Bronchial epithelial cell (primary cell): ENCODE results near the gene CRPPA. TPM values are rescaled to one million over a fixed set of nuclear protein-coding genes. Genes with fewer than 3 reads are reported as not detected.

Source experiments
- DNase-seq: peaks from one replicate; pipeline ENCODE4 v3.0.0-alpha.2; 2010; ENCODE audit warnings: low read depth
- FAIRE-seq: peaks from 2 replicates; lab custom pipeline; 2011; peaks lifted over from hg19 to GRCh38; lab: Jason Lieb, UNC
- H3K27me3 ChIP-seq: 2 replicates; pipeline ENCODE4 v1.5.1; 2011; ENCODE audit warnings: low read length; ENCODE audit not compliant: control insufficient read depth, insufficient read depth
- H3K36me3 ChIP-seq: 2 replicates; pipeline ENCODE4 v1.5.1; 2011; ENCODE audit warnings: low read length; ENCODE audit not compliant: control insufficient read depth, insufficient read depth
- H3K4me3 ChIP-seq: 2 replicates; pipeline ENCODE4 v1.5.1; 2011; ENCODE audit warnings: mild to moderate bottlenecking, low read depth, low read length, control low read depth
- total RNA-seq: library from RNA; depleted of rRNA; stranded (reverse); fragments of >200 nt; gene quantifications from 2 replicates; pipeline ENCODE4 v1.2.1, GENCODE V29; 2014
- TF ChIP-seq, protein P1 (sequence below): IDR thresholded peaks from 2 replicates; pipeline ENCODE4 v1.5.1; 2011; ENCODE audit warnings: mild to moderate bottlenecking, moderate library complexity, low read length, control low read depth, inconsistent platforms; ENCODE audit not compliant: insufficient read depth, severe bottlenecking

The CRPPA gene
- total RNA-seq, 1 donor from 2014 or later, result 0.26 TPM

DNA sequence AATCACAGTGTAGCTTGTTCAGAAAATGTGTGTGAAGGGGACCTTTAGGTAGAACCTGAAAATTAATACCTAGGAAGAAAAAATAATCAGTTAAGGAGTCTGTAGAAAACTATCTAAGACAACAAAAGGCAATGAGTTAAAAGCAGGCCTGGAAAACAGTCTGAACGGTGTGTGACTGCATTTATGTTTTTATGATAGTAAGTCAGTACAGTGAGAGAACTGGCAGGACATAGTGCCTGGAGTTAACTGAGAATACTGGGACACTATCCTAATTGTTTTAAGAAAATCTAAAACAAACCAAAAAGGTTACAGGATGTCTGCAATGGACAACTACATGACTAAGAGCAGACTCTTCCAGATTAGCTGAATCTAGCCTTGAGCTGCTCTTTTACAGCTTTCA, 17.9 kb downstream of the CRPPA start:
- DNase-seq, result no peak
- FAIRE-seq, result no peak

DNA sequence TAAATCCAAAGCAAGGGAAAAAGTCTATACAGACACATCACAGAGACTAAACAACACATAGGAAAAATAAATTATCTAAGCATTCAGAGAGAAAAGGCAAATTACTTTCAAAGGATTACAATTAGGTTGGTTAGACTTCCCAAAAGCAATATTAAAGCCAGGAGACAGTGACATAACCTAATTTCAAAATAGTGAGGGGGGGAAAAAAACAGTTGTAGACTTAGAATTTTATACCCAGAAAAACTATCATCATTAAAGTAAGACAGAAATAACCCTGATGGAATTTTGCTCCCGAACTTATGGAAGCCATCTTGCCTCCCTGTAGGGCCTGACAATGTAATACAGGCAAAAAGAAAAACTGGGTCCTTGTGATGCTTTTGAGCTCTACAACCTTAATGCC, 18.4 kb downstream of the CRPPA start:
- FAIRE-seq (no peak), DNase-seq (no peak)

More for the DNA sequence above, 17.9 kb downstream of the CRPPA start:
- TF ChIP-seq, protein P1, sequence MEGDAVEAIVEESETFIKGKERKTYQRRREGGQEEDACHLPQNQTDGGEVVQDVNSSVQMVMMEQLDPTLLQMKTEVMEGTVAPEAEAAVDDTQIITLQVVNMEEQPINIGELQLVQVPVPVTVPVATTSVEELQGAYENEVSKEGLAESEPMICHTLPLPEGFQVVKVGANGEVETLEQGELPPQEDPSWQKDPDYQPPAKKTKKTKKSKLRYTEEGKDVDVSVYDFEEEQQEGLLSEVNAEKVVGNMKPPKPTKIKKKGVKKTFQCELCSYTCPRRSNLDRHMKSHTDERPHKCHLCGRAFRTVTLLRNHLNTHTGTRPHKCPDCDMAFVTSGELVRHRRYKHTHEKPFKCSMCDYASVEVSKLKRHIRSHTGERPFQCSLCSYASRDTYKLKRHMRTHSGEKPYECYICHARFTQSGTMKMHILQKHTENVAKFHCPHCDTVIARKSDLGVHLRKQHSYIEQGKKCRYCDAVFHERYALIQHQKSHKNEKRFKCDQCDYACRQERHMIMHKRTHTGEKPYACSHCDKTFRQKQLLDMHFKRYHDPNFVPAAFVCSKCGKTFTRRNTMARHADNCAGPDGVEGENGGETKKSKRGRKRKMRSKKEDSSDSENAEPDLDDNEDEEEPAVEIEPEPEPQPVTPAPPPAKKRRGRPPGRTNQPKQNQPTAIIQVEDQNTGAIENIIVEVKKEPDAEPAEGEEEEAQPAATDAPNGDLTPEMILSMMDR, result no peak
- H3K27me3 ChIP-seq, result no peaks in the 10 kb centered on the region
- H3K4me3 ChIP-seq, result no peak overlapping the region
- H3K36me3 ChIP-seq, result no peaks in the 10 kb centered on the region

DNA sequence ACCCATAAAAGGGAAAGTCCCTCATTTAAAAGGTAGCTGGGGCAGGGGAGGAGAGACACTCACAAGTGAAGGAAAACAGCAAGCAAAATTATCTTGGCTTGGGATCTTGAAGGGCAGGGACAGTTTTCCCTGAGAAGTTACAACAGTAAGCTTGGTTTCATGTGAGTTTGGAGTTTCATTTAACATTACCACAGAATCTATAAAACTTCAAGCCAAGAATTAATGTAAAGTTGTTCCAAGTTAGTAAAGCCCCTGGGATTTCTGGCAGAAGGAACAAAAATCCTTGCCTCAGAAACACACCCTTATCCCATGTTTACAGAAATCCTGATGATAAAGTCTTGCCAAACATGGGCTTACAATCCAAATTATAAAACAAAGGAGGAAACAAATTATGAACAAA, 19.2 kb downstream of the CRPPA start:
- DNase-seq, result no peak
- TF ChIP-seq, protein P1, result no peak
- no peaks in the 10 kb centered on the region for H3K27me3 ChIP-seq
- H3K4me3 ChIP-seq, result no peak overlapping the region
- H3K36me3 ChIP-seq, result no peaks in the 10 kb centered on the region
- FAIRE-seq, result no peak

More for the DNA sequence above, 18.4 kb downstream of the CRPPA start:
- Histone ChIP-seq H3K36me3 (no peaks in the 10 kb centered on the region), H3K4me3 (no peak overlapping the region), H3K27me3 (no peaks in the 10 kb centered on the region)
- TF ChIP-seq, protein P1, result no peak

DNA sequence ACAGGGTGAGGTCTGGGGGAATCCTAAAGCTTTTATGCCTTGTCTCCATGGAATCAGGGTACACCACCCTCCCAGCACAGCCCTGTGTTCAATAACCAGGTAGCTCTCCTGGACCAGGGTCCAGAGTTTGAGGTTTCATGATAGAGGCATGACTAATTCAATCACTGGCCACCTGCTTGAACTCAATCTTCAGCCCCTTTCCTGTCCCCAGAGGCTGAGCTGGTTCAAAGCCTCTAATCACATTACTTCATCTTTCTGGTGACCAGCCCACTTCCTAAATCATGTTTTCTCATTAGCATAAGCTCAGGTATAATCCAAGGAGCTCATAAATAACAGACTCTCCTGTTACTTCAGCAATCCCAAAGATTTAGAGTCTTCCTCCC, 20.5 kb downstream of the CRPPA start:
- no peaks in the 10 kb centered on the region for H3K36me3 ChIP-seq
- FAIRE-seq, result no peak
- no peak for DNase-seq
- no peak overlapping the region for H3K4me3 ChIP-seq
- no peaks in the 10 kb centered on the region for H3K27me3 ChIP-seq
- TF ChIP-seq, protein P1, result no peak

DNA sequence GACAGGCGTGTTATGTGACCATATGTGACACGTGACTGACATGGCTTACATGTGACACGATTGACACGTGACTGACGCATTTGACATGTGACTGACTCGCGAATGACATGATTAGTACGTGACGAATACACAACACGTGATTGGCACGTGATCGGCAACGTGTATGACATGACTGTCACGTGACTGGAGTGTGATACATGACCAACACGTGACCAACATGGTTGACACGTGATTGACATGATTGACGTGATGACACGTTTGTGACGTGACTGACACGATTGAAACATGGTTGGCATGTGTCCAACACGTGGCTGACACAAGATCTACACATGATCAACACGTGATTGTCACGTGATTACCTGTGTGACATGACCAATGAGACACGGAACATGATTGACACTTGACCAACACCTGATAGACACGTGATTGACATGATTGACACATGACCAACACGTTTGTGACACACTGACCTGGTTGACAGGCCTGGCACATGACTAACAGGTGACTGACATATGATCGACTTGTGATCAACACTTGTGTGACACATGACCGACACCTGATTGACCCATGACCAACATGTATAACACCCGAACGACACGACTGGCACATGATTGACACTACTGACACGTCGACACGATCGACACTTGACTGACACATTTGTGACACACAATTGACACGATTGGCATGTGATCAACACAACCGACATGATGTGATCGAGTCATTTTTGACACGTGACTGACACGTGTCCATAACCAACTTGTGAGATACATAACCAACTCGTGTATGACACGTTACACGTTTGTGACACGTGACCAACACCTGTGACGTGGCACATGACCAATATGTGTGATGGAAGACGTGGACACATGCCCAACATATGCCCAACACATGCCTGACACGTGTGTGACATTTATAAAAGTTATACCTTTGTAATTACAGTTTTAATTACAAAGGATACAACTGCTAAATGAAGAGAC, 21.1 kb downstream of the CRPPA start:
- H3K4me3 ChIP-seq, result no peak overlapping the region
- DNase-seq (no peak), FAIRE-seq (peak; percentile 99)
- TF ChIP-seq, protein P1, result no peak
- no peaks in the 10 kb centered on the region for H3K27me3 ChIP-seq
- H3K36me3 ChIP-seq, result no peaks in the 10 kb centered on the region
